GM19467 (cell line): ENCODE results near the gene PHLDB2.
A peak's percentile ranks its signal among the peaks of the same experiment; 100 is the strongest.

Experiments
- ATAC-seq: cut with Tn5 transposase; IDR thresholded peaks from one replicate; pipeline ENCODE4 v1.9.1; 2021; ENCODE audit warnings: mild to moderate bottlenecking, moderate library complexity; ENCODE audit not compliant: unreplicated experiment

PHLDB2 gene

DNA sequence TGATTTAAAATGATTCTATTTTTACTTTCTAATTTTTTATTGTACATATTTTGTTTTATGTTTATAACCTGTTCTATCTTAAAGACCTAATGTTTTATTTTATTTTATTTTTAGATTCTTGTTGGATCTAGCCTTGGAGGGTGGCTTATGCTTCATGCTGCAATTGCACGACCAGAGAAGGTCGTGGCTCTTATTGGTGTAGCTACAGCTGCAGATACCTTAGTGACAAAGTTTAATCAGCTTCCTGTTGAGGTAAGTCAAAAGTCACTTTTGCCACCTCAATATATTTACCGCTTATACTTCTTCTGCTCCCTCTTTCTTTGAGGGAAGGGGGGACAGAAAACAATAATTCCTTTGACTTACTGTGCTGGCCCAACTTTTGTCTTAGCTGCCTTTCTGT, 127.7 kb downstream of the PHLDB2 start:
- no peak for ATAC-seq

DNA sequence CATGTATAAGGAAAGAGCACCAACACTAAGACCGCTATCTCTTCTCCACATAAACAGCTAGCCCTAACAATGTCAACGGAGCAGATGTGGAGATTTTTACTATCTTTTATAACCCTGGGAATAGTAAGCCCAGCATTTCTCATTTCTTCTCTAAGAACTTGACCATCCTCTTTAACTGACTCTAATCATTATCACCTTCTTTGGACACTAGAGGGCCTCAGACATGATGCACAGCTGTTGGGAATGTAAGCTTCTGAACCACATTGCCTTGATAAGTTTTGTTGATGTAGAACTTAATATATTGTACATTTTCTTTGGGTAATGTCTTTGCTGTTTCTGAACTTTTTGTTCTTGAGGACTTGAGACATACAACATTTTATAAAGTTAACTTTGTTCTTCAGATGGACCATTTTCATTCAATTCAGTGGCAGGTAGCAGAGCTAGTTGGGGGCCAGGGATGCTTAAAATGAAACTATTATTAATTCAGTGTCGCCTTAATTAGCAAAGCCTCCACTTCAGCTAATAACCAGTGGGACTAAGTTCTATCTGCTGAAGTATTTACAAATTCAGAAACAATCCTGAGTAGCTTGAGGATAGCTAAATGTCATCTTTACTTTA, 130.1 kb downstream of the PHLDB2 start:
- peak; percentile 93 for ATAC-seq

DNA sequence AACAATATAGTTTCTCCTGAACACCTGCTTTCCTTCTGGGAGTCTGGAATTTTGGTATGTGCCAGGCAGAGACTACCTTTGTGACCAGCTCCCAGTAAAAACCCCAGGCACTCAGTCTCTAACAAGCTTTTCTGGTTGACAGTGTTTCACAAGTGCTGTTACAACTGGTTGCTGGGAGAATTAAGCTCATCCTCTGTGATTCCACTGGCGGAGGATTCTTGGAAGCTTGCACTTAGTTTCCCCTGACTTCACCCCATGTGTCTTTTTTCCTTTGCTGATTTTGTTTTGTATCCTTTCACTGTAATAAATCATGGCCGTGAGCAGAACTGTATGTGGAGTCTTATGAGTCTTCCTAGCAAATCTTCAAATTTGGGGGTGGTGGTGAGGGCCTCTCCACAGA, 134.0 kb downstream of the PHLDB2 start:
- ATAC-seq, result no peak

DNA sequence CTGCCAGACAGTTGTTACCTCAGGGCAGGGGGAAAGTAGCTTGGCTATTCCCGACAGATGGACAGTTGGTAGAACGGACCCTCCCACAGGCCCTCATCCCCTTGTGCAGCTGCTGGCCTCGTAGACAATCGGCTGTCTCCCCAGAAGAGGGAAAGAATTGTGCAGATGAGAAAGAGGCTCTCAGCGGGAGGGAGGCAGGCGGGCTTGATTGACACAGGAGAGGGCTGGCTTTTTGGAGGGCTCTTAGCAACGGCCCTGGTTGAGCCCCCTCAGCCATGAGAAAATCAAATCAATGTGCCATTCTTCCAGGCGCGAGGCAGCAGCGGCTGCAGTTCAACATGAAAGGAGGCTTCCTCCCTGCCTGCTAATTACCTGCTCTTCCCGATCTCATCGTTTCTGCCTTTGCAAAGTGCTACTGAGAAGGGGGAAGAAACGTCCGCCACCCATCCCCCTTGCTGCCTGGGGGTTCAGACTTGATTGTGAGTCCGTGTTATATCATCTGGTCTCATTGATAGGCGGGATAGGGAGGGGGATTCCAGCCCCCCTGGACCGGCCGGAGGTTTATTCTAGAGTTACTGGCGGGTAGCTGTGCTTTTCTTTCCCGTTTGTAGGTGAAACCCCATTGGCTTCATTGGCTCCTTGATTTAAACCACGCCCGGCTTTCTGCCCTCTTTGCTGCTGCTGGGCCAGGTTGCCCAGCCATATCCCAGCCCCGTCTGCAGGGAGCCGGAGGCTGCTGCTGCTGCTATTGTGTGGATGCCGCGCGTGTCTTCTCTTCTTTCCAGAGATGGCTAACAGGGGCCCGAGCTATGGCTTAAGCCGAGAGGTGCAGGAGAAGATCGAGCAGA, 139.8 kb downstream of the PHLDB2 start, which contains the start of gene TAGLN3:
TSS of gene TAGLN3 (plus strand) at position 287 of the 848 bp plus-strand sequence. CDS start at position 788, 501 bp downstream.
- ATAC-seq, result no peak

DNA sequence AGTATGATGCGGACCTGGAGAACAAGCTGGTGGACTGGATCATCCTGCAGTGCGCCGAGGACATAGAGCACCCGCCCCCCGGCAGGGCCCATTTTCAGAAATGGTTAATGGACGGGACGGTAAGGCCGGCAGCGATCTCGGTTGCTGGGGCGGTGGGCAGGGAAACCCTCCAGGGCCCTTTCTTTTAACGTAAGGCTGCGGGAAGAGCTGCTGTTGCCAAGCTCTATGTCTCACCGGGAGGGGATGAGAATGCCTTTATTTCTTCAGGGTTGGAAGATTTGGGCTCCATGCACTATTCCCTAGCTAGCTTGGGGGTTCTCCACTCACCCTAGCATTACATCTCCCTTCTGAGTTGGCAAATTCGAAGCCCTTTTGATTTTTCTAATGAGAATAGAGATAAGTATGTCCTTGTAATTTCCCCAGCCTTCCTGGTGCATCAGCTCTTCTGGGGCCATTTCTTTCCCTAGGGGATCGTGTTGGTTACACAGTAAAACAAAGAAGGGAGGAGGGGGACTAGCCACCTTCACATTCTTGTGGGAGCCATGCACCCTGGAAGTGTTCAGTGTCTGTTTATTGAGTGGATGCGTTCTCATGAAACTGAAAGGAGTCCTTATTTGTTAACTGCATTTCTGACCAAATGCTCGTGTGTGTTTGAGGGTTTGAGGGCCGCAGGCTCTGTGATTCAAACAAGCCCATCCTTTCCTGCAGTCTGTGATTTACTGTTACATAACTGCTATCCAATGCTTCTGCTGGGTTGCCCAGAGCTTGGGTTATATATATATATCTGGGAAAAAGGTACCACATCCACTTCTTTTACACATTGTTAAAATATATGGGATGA, 140.6 kb downstream of the PHLDB2 start:
- ATAC-seq, result no peak

DNA sequence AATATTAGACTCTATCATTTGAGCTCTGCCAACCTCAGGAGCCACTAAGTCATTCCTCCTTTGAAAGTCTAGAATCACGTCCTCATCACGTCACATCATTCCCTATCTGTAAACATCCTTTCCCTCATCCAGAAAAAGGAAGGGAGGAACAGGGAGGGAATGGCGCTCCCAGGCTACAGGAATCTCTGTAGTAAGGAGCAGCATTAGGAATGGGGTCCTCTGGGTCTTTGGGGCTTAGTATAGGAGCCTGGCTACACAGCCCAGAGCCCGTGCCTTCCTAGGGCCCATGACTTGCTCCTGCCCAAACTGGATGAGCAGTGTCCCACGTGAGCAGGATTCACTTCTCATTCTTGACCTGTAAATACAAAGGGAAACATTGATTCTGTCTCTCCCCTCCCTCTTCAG, 141.3 kb downstream of the PHLDB2 start:
- no peak for ATAC-seq

DNA sequence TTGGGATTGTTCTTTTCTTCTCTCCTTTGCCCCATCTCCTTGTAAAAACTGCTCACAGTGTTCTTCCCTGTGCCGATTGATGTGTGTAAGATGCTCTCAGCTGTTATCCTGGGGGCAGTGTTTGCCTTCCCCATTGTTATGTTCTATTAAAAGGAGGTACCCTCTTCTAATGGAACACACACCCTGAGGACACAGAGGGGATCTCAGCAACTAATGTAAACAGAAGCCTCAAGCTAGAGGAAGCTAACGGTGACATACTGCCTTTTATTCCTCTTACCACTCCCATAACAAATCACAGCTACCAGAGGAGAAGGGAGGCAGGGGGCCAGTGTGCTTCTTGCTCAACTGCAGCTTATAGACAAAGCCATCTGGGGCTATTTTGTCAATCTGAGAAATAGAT, 141.9 kb downstream of the PHLDB2 start:
- no peak for ATAC-seq

DNA sequence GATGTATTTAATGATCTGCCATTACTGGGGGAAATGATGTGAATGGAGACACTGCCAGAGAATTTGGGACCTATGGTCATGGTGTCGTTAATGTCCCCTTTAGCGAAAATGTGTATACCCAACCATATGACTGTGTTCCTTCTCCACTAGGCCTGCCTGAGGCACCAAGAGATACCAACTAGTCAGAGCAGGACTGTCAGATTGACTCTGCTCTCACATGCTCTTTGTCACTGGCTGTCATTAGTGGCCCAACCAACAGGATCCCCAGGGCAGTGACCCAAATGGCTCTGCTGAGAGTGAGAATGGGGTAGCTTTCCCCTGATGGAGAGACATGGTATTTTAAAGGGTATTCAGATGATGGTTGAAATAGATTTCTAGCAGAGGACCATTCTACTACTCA, 142.5 kb downstream of the PHLDB2 start:
- no peak for ATAC-seq

DNA sequence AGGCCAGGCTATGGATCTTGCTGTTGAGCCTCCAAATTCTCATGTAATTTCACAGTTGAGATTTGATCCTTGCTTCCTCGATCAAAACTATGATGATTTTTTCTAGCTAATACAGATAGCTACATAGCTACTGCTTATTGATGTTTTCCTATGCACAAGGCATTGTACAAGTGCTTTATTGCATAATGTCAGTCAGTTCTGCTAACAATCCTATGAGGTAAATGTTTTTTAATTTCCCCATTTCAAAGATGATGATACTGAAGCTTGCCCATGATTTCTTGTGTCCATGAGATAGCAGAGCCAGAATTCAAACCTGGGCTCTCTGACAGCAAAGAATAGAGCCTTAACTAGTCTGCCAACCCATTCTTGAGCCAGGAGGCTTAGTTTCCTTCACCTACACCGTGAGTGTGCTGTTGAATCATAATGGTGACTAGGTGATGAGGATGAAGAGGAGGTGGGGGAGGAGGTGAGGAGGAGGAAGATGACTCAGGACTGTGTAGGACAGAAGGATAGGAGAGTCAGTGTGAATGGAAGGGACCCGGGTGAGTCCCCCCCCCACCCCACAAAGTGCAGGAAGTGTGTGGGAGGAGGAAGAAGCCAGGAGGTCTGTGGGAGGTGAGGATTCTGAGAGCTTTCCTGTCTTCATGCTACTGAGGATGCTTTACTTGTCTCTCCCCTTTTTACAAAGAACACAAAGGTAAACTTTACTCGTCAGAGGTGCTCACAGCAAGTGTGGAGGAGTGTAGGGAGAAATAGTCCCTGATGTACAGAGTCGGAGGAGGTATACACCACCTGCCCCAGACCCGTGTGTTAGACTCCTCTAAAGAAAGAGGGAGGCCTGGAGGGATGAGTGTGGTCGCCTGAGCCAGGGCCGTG, 143.3 kb downstream of the PHLDB2 start:
- ATAC-seq, result no peak

DNA sequence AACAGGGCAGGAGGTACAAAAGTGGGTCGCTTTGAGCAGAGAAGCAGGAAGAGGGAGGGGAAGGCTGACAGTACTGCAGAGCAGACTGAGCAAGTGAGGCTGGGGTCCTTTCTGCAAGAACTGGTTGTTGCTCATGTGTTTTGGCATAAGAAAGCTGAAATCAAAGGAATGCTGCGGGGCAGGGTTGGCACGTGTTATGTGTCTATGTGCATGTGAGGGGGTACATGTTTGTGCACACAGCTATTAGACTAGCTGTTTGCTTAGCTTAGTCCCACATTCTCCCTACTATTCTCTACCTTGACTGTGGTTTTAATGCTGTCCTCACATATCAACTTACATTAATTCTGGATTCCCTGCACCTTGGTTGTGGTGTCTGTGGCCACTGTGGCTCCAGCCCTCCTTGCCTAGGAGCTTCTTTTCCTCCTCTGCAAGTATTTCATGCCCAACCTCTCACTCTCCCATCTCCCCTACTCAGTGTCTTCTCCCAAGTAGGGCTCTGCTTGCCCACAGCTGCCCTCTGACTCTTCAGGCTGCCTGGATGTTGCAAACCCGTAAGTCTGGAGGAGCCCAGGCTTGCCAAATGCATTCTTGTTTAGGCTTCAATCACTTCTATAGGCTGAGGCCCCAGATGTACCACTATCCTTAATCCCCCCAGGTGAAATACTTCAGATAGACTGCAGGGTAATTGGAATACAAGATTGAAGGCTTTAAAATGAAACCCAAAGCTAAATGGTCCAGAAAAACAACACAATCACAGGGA, 144.4 kb downstream of the PHLDB2 start:
- no peak for ATAC-seq

DNA sequence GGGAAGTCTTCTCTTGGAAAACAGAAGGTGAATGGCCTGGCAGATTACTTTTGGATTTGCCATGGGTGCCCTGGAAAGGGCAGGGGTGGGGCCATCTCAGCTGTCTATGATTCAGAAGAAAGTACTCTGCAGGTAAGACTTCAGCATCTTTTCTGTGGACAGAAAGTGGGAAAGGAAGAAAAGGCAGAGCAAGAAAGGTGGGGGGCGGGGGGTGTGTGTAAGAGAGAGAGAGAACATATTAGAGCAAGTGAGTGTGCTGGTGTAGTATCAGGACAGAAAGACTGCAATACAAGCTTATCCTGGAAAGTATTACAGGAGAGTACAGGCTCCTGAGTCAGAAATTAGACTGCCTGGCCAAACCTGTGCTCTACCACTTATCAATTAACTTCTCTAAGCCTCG, 145.1 kb downstream of the PHLDB2 start:
- no peak for ATAC-seq

DNA sequence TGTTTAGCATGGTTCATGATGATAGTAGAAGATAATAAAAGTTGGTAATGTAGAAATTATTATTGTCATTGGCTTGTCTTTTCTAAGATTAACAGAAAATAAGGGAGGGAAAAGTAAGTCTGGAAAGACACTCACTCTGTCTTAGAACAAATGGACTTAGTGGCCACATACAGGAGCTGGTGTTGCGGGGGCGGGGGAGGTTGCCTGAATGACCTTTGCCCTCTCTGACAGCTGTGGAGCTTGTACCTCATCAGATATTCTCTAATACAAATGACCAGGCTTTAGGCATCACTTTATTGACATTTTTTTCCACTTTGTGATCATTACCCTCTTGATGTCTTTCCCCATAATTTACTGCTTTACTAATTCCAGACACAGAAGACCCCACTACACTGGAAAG, 145.6 kb downstream of the PHLDB2 start:
- no peak for ATAC-seq

DNA sequence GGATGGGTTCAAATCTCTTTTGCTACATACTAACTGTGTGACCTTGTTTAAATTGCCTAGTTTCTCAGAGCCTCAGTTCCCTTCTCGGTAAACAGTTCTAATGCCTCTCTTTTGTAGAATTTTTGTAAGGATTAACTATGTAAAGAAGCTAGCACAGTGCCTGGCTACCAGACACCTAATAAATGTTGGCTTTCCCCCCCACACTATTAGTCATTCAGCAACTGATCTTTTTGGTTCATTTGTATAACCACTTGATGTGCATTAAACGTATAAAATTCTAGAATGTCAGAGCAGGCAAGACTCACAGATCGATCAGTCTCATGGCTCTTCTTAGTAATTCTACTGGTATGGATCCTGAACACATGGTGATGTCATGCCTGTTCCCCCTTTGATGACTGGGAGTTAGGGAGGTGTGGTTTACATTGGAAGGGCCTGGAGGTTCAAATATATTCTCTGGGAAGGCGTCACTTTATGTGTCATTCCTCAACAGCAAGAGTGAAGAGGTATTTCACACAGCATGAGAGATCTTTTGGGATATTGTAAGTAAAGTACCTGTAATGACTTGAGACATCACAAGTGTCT, 146.1 kb downstream of the PHLDB2 start:
- no peak for ATAC-seq

DNA sequence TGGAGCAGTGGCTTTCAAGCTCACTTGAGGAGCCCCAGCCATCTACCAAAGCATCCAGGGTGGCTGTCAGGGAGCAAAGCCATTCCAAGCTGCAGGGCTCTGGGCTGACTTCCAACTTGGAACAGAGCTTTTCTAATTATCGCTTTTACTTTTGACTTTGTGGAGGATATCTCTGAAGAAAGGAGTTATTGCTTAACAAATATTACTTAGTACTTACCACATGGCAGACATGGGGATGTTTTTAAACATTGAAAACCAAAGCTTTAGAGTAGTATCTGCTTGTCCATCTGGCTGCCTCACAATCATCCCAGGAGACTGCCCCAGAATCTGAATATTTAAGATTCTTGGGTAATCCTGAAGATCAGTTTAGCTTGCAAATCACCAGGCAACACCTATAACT, 148.6 kb downstream of the PHLDB2 start:
- ATAC-seq, result no peak

DNA sequence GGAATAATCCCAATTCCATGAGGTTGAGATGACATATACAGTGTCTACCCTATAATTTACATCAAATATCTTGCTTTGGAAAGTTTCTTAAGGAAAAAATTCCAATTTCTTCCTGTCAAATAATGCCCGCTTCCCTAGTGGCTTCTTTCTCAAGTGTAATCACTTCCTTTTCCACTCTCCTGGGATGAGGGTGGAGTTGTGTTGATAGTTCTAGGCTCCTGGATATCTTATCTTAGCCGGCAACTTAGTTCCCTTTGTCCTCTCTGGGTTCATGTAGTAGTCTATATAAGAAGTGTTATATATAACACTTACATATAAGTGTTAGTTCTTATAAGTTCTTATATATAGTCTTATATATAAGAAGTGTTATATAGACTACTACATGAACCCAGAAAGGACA, 150.6 kb downstream of the PHLDB2 start:
- ATAC-seq, result no peak

DNA sequence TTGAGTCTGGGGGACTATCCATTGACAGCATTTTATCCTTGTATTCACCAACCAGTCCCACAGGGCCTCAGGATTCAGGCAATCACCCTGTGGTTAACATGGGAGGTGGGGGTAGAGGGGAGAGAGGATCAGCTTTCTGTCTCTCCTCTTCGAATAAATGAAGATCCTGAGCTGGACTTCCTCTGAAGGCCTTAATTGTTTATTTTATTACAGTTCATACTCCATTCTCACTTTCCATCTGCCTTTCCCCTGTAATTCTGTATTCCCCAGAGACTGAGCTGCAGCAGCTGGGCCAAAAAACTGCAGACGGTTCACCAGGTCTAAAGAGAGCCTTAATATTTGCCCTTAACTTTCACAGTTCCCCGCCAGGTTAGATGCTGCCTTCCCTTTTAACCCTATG, 151.6 kb downstream of the PHLDB2 start:
- ATAC-seq, result no peak

DNA sequence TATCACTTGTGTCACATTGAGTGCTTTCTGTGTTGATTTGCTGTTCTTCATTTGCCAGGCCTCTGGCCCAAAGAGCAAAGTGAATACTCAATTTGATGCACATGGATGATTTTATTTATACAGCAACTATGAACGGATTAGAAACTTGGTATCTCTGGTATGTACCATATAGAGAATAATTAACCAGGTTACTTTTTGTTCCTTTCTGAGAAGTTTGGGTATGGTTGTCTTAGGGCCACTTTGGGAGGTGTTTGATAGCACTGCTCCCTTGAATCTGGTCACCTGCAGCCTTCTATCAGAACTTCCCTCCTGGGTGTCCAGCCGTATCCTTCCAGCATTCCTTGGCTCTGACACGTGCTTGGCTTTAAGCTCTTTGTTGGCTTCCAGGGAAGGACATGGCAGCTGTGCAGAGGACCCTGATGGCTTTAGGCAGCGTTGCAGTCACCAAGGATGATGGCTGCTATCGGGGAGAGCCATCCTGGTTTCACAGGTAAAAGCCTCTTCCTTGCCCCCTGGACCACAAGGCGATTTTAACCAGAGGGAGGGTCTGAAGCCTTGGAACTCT, 152.4 kb downstream of the PHLDB2 start:
- no peak for ATAC-seq

DNA sequence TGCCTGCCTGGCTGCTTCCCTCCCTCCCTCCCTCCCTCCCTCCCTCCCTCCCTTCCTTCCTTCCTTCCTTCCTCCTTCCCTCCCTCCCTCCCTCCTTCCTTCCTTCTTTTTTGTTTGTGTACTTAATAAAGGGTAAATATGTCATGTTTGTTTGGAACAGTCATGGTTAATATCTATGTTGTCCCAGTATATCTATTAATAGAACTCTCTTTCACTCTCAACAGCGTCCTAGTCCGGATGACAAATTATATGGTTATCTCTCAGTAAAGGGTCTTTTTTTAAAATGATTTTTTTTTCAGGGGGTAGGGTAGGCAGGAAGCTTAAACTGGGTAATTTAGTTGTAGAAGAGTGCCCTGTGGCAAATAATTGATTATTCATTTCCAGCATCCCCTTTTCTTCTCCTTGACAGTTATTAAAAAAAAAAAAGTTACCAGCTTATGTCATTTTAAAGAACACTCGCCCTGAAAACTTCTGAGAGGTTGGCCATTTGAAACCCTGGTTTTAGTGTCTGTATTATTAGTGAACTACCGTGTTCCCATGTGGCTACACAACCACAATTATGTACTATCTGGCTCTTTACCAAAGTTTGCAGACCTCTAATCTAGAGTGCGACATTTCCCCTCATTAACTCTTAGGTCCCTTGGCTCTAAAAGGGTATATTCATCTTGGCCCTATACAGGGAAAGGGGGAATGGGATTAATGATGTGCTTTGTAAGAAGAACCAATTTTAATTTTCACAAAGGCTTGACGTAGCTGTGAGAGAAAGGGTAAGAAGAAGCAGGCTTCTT, 153.3 kb downstream of the PHLDB2 start:
- no peak for ATAC-seq
